Smooth muscle cell (in vitro differentiated cells): ENCODE measurements around the gene SLC30A7. TPM values are rescaled to one million over a fixed set of nuclear protein-coding genes. Genes with fewer than 3 reads are reported as not detected.

Experiments used
- DNase-seq: peaks from one replicate; lab custom pipeline; 2025; ENCODE audit not compliant: unreplicated experiment; lab: John Stamatoyannopoulos, UW
- H2AFZ ChIP-seq: fragments of 200-600 bp; sonication (generic); 2 replicates; pipeline ENCODE4 v1.6.0; 2016; ENCODE audit warnings: antibody characterized with exemption, low read depth, mild to moderate bottlenecking
- H3F3A ChIP-seq: fragments of 200-600 bp; sonication (generic); 2 replicates; pipeline ENCODE4 v1.6.0; 2017; ENCODE audit warnings: antibody characterized with exemption, low read depth
- H3K27ac ChIP-seq: fragments of 200-600 bp; sonication (generic); 2 replicates; pipeline ENCODE4 v1.5.1; 2016; ENCODE audit warnings: low read depth, mild to moderate bottlenecking
- H3K27me3 ChIP-seq: fragments of 200-600 bp; sonication (generic); 2 replicates; pipeline ENCODE4 v1.6.1; 2016; ENCODE audit warnings: low read depth, mild to moderate bottlenecking
- H3K36me3 ChIP-seq: fragments of 200-600 bp; sonication (generic); 2 replicates; pipeline ENCODE4 v1.5.1; 2016; ENCODE audit warnings: low read depth
- H3K4me1 ChIP-seq: fragments of 200-600 bp; sonication (generic); 2 replicates; pipeline ENCODE4 v1.5.1; 2016; ENCODE audit warnings: low read depth
- H3K4me2 ChIP-seq: fragments of 200-600 bp; sonication (generic); 2 replicates; pipeline ENCODE4 v1.6.0; 2016; ENCODE audit warnings: mild to moderate bottlenecking
- H3K4me3 ChIP-seq: fragments of 200-600 bp; sonication (generic); 2 replicates; pipeline ENCODE4 v1.5.1; 2016; ENCODE audit warnings: mild to moderate bottlenecking
- H3K79me2 ChIP-seq: fragments of 200-600 bp; sonication (generic); 2 replicates; pipeline ENCODE4 v1.6.0; 2016; ENCODE audit warnings: low read depth, mild to moderate bottlenecking
- H3K9ac ChIP-seq: fragments of 200-600 bp; sonication (generic); 2 replicates; pipeline ENCODE4 v1.6.0; 2016; ENCODE audit warnings: low read depth
- H3K9me3 ChIP-seq: fragments of 200-600 bp; sonication (generic); replicated peaks from 2 replicates; pipeline ENCODE4 v1.5.1; 2016; ENCODE audit warnings: low read depth
- H4K20me1 ChIP-seq: fragments of 200-600 bp; sonication (generic); 2 replicates; pipeline ENCODE4 v1.6.0; 2016; ENCODE audit warnings: low read depth
- CTCF ChIP-seq: fragments of 200-600 bp; sonication (generic); IDR thresholded peaks from 2 replicates; pipeline ENCODE4 v1.5.1; 2017; ENCODE audit warnings: borderline replicate concordance, mild to moderate bottlenecking, antibody characterized with exemption; ENCODE audit not compliant: insufficient read depth, poor library complexity, severe bottlenecking
- WGBS: methylation state at CpG from one replicate; pipeline ENCODE4 v1.1.7; 2016; ENCODE audit warnings: low lambda C conversion rate; 5-methylcytosine and 5-hydroxymethylcytosine counted together
- polyA plus RNA-seq: library from polyadenylated mRNA; unstranded; fragments of >200 nt; fragmentation: Nextera tagmentation; extraction: Ambion mirVana; gene quantifications from 2 replicates; pipeline ENCODE4 v1.2.1, GENCODE V29; 2016
- total RNA-seq: library from RNA; depleted of rRNA; stranded (reverse); fragments of >200 nt; gene quantifications from 2 replicates; pipeline ENCODE4 v1.2.3, GENCODE V29; 2014

Gene SLC30A7
- total and polyA plus RNA-seq, 2 experiments from 2014 or later, result 22.0 to 59.0 TPM

GRCh38 chr1:100953960-100954730 lies 58.3 kb downstream of the SLC30A7 start:
- no peak for DNase-seq
- Histone ChIP-seq H3K9ac (no peak overlapping the region), H3K27ac (no peak overlapping the region), H4K20me1 (peaks cover 66% of the 10 kb centered on the region), H3K36me3 (no peaks in the 10 kb centered on the region), H2AFZ (no peak overlapping the region), H3K4me1 (peaks cover 46% of the 10 kb centered on the region), H3K4me2 (no peak overlapping the region), H3K79me2 (no peaks in the 10 kb centered on the region), H3K4me3 (no peak overlapping the region), H3K27me3 (no peaks in the 10 kb centered on the region), H3F3A (no peaks in the 10 kb centered on the region), H3K9me3 (no peaks in the 10 kb centered on the region)
- 87% methylated on average over 2 of the region's 2 CpGs for WGBS
- no peak for TF ChIP-seq CTCF

GRCh38 chr1:100955322-100955721 lies 59.4 kb downstream of the SLC30A7 start:
- Histone ChIP-seq H3K36me3 (no peaks in the 10 kb centered on the region), H2AFZ (no peak overlapping the region), H4K20me1 (peaks cover 65% of the 10 kb centered on the region), H3K4me3 (no peak overlapping the region), H3F3A (no peaks in the 10 kb centered on the region), H3K27ac (peak overlapping the region; percentile 28), H3K27me3 (no peaks in the 10 kb centered on the region), H3K79me2 (no peaks in the 10 kb centered on the region), H3K9ac (no peak overlapping the region), H3K4me2 (peak overlapping the region; percentile 37), H3K9me3 (no peaks in the 10 kb centered on the region), H3K4me1 (peaks cover 35% of the 10 kb centered on the region)
- 42% methylated on average over 1 of the region's 1 CpG for WGBS
- TF ChIP-seq CTCF, result no peak
- DNase-seq, result no peak

GRCh38 chr1:100959502-100960060 lies 63.7 kb downstream of the SLC30A7 start:
- H3K79me2 ChIP-seq, result no peaks in the 10 kb centered on the region
- H4K20me1 ChIP-seq, result peaks cover 62% of the 10 kb centered on the region
- no peak overlapping the region for H3K4me3 ChIP-seq
- H3K9me3 ChIP-seq, result no peaks in the 10 kb centered on the region
- no peak overlapping the region for H3K4me2 ChIP-seq
- peaks cover 21% of the 10 kb centered on the region for H3K4me1 ChIP-seq
- H3F3A ChIP-seq, result no peaks in the 10 kb centered on the region
- no peak overlapping the region for H3K9ac ChIP-seq
- H3K36me3 ChIP-seq, result peaks cover 5% of the 10 kb centered on the region
- DNase-seq, result no peak
- H2AFZ ChIP-seq, result no peak overlapping the region
- no peak for TF ChIP-seq CTCF
- H3K27ac ChIP-seq, result peak overlapping the region; percentile 14
- WGBS, result 74% methylated on average over 5 of the region's 5 CpGs
- no peaks in the 10 kb centered on the region for H3K27me3 ChIP-seq
